Posterior vena cava (tissue), 2 donors: ENCODE data around the gene ATXN3. TPM values are rescaled to one million over a fixed set of nuclear protein-coding genes. Genes with fewer than 3 reads are reported as not detected.

Source experiments
- DNase-seq: peaks from one replicate; pipeline ENCODE4 v3.0.0-alpha.2; 2020; ENCODE audit warnings: low spot score
- intact Hi-C, 2 donors: fragments of 100-400 bp; cut with DNase I; formaldehyde crosslinking; loops; one replicate each; pipeline versions ENCODE4 v1.14.1 to v1.14.2; 2022 to 2023
- long read RNA-seq, 2 donors: library from polyadenylated mRNA; unstranded; transcript quantifications; one replicate each; pipeline ENCODE4 v2.0.0, GENCODE V29; 2020 to 2021
- total RNA-seq, 2 donors: library from RNA; stranded (reverse); fragmentation: NEBNext Ultra II Directional; extraction: Animal tissue kit (Norgen Biotek cat#: 25700); gene quantifications; one replicate each; pipeline ENCODE4 v1.2.1, GENCODE V29; 2021
- donor health status: DM: yes; HTN: yes; CAD: no.
- donor health status: DM: yes; HTN: yes; CAD: no.

ATXN3 gene
- total RNA-seq = 10 to 100 TPM; 45.1 to 48.4 TPM
- long read RNA-seq, donor 1, full-length matches to known transcripts = 6 of 12 reads
- long read RNA-seq, donor 1, partial matches to known transcripts = 2 of 12 reads
- long read RNA-seq, donor 1, other reads (novel, unspliced or antisense) = 4 of 12 reads
- long read RNA-seq, donor 2, full-length matches to known transcripts = 15 of 25 reads
- long read RNA-seq, donor 2, partial matches to known transcripts = 2 of 25 reads
- long read RNA-seq, donor 2, other reads (novel, unspliced or antisense) = 8 of 25 reads

- peak; percentile 99 for DNase-seq
- intact Hi-C loops = no loop called here
Observed at GRCh38 chr14:92106143-92106926, at the start of gene ATXN3. Gene ATXN3 (minus strand): TSS chr14:92106582. CDS start chr14:92106552, 30 bp downstream.

GRCh38 chr14:92154283-92154942 lies 48.0 kb upstream of the ATXN3 start:
- DNase-seq = no peak
- intact Hi-C loops = no loop called here

- DNase-seq = no peak
- intact Hi-C loops = no loop called here
Observed at GRCh38 chr14:92153581-92153980, 47.2 kb upstream of the ATXN3 start.

- intact Hi-C loops = no loop called here
- DNase-seq = no peak
Observed at GRCh38 chr14:92144708-92145107, 38.3 kb upstream of the ATXN3 start.

- DNase-seq = no peak
- intact Hi-C loops = no loop called here
Observed at GRCh38 chr14:92143962-92144361, 37.6 kb upstream of the ATXN3 start.

GRCh38 chr14:92143309-92143708 lies 36.9 kb upstream of the ATXN3 start:
- DNase-seq = no peak
- intact Hi-C loops = no loop called here

- intact Hi-C loops = no loop called here
- DNase-seq = no peak
Observed at GRCh38 chr14:92135269-92135668, 28.9 kb upstream of the ATXN3 start.

- intact Hi-C loops = no loop called here
Observed at GRCh38 chr14:92134456-92134855, 28.1 kb upstream of the ATXN3 start.

GRCh38 chr14:92122761-92123160 lies 16.4 kb upstream of the ATXN3 start:
- no peak for DNase-seq
- intact Hi-C loops = loop anchor here in 1 of 2 donors (10.0 kb wide), 1 partner anchor 562 kb away; no protein-coding TSS in a partner anchor

More at GRCh38 chr14:92134456-92134855, 28.1 kb upstream of the ATXN3 start:
- DNase-seq = no peak

GRCh38 chr14:92122351-92122677 lies 15.9 kb upstream of the ATXN3 start:
- DNase-seq = no peak
- intact Hi-C loops = loop anchor here in 1 of 2 donors (10.0 kb wide), 1 partner anchor 562 kb away; no protein-coding TSS in a partner anchor

- intact Hi-C loops = loop anchor here in 1 of 2 donors (10.0 kb wide), 1 partner anchor 563 kb away; no protein-coding TSS in a partner anchor
- peak; percentile 96 for DNase-seq
Observed at GRCh38 chr14:92121670-92122350, 15.4 kb upstream of the ATXN3 start, which contains the start of the genes CPSF2 and NDUFB1. Gene CPSF2 (plus strand): TSS chr14:92121969. CDS start chr14:92130985, 9,016 bp downstream. Gene NDUFB1 (minus strand): TSS chr14:92121706. CDS start chr14:92117637, 4,069 bp downstream.

GRCh38 chr14:92121207-92121669 lies 14.9 kb upstream of the ATXN3 start:
- intact Hi-C loops = loop anchor here in 1 of 2 donors (10.0 kb wide), 1 partner anchor 564 kb away; no protein-coding TSS in a partner anchor
- peak; percentile 86 for DNase-seq

GRCh38 chr14:92109490-92109889 lies 3.1 kb upstream of the ATXN3 start:
- intact Hi-C loops = no loop called here
- no peak for DNase-seq

GRCh38 chr14:92108345-92109254 lies 2.2 kb upstream of the ATXN3 start:
- intact Hi-C loops = no loop called here
- DNase-seq = no peak

- intact Hi-C loops = no loop called here
- peak; percentile 90 for DNase-seq
Observed at GRCh38 chr14:92105893-92106142, 564 bp downstream of the ATXN3 start.

GRCh38 chr14:92105073-92105892 lies 1.1 kb downstream of the ATXN3 start:
- intact Hi-C loops = no loop called here
- DNase-seq = no peak

- DNase-seq = no peak
- intact Hi-C loops = no loop called here
Observed at GRCh38 chr14:92103363-92103989, 2.9 kb downstream of the ATXN3 start.
